HepG2 (cell line): ENCODE measurements around the gene TSHZ1. TPM values are rescaled to one million over a fixed set of nuclear protein-coding genes. Genes with fewer than 3 reads are reported as not detected.

Experiments used
- ATAC-seq: fragments of 200-7000 bp; cut with Tn5 transposase; 3 replicates; pipeline ENCODE4 v1.9.1; 2020; ENCODE audit warnings: mild to moderate bottlenecking, moderate library complexity
- BruUV-seq: library from RNA; stranded (reverse); fragments of 400-500 nt; replicated peaks from 2 replicates; lab custom pipeline; 2021; lab: Mats Ljungman, UMichigan
- CTCF ChIA-PET: fragments of 300-600 bp; formaldehyde crosslinking; extraction: SDS; loops from one replicate; lab custom pipeline; 2021; ENCODE audit warnings: low total read pairs, inconsistent platforms, low intra/inter-chr PET ratio; lab: Yijun Ruan, JAX
- POLR2A ChIA-PET: fragments of 350-600 bp; sonication (Branson Sonifier 250); formaldehyde crosslinking; loops from one replicate; lab custom pipeline; 2020; ENCODE audit warnings: antibody characterized with exemption, inconsistent platforms; lab: Yijun Ruan, JAX
- DNase-seq: peaks from one replicate; pipeline ENCODE4 v3.0.0-alpha.2; 2015; ENCODE audit warnings: low spot score
- FAIRE-seq: peaks from 3 replicates; lab custom pipeline; 2011; peaks lifted over from hg19 to GRCh38; lab: Jason Lieb, UNC
- H2AFZ ChIP-seq: one replicate; pipeline ENCODE4 v1.6.1; 2011; ENCODE audit warnings: low read length, inconsistent platforms
- H3K27ac ChIP-seq: fragments of 300-600 bp; 3 replicates; pipeline ENCODE4 v1.8.0; 2011; ENCODE audit warnings: mixed run types, mild to moderate bottlenecking, mixed read lengths, low read length, inconsistent platforms; ENCODE audit not compliant: insufficient read depth; ENCODE audit errors: extremely low read length
- H3K27me3 ChIP-seq, 2 experiments: fragments of 200-600 bp in 1 of 2; 2 replicates in 1 of 2; 3 replicates in 1 of 2; pipeline versions ENCODE4 v1.6.0 to v1.8.0; 2011; ENCODE audit warnings: low read length in 2 of 2, mild to moderate bottlenecking in 2 of 2, moderate library complexity in 2 of 2, inconsistent platforms in 1 of 2; ENCODE audit not compliant: insufficient read depth in 2 of 2, control insufficient read depth in 1 of 2
- H3K36me3 ChIP-seq, 2 experiments: fragments of 200-600 bp in 1 of 2; replicated peaks in 1 of 2; 2 replicates in 1 of 2; 3 replicates in 1 of 2; pipeline versions ENCODE4 v1.5.1 to v1.8.0; 2011; ENCODE audit warnings: low read length in 2 of 2, inconsistent platforms in 1 of 2; ENCODE audit not compliant: insufficient read depth in 2 of 2, control insufficient read depth in 1 of 2
- H3K4me1 ChIP-seq: 2 replicates; pipeline ENCODE4 v1.5.1; 2012; ENCODE audit warnings: low read length, inconsistent platforms; ENCODE audit not compliant: insufficient read depth
- H3K4me2 ChIP-seq: 2 replicates; pipeline ENCODE4 v1.6.0; 2011; ENCODE audit warnings: low read depth, low read length, inconsistent platforms
- H3K4me3 ChIP-seq, 3 experiments: fragments of 200-600 bp in 1 of 3; sonication (generic), shearing (Covaris generic) in 1 of 3; replicated peaks in 1 of 3; 2 replicates each; pipeline ENCODE4 v1.5.1; 2011 to 2016; ENCODE audit warnings: low read length in 3 of 3, inconsistent platforms in 2 of 3, low read depth in 2 of 3, mild to moderate bottlenecking in 2 of 3, control low read depth in 1 of 3, mixed read lengths in 1 of 3; ENCODE audit not compliant: insufficient read depth in 1 of 3
- H3K79me2 ChIP-seq: one replicate; pipeline ENCODE4 v1.6.1; 2011; ENCODE audit warnings: low read length, inconsistent platforms; ENCODE audit not compliant: insufficient read depth
- H3K9ac ChIP-seq: 2 replicates; pipeline ENCODE4 v1.6.0; 2011; ENCODE audit warnings: mild to moderate bottlenecking, low read depth, low read length, inconsistent platforms; ENCODE audit not compliant: insufficient read depth
- H3K9me3 ChIP-seq: 2 replicates; pipeline ENCODE4 v1.5.1; 2012; ENCODE audit warnings: mild to moderate bottlenecking, low read length
- H4K20me1 ChIP-seq: 2 replicates; pipeline ENCODE4 v1.6.0; 2011; ENCODE audit warnings: inconsistent platforms, mild to moderate bottlenecking, low read length, moderate library complexity; ENCODE audit not compliant: insufficient read depth
- E2F2 ChIP-seq: sonication (generic); formaldehyde crosslinking; IDR thresholded peaks from 2 replicates; pipeline ENCODE4 v1.4.0; 2020; ENCODE audit warnings: missing genetic modification reagents, borderline replicate concordance
- GATA4 ChIP-seq: sonication (generic); IDR thresholded peaks from 2 replicates; pipeline ENCODE4 v1.6.1; 2016; ENCODE audit warnings: antibody characterized with exemption, low read depth, borderline replicate concordance
- MAZ ChIP-seq, 2 experiments: sonication (generic) in 1 of 2; formaldehyde crosslinking in 1 of 2; IDR thresholded peaks; 2 replicates each; pipeline versions ENCODE4 v1.5.0 to v1.6.1; 2012 to 2020; ENCODE audit warnings: low read depth in 2 of 2, mild to moderate bottlenecking in 2 of 2, borderline replicate concordance in 1 of 2, improper control_type of control experiment in 1 of 2, low read length in 1 of 2, missing genetic modification reagents in 1 of 2, moderate library complexity in 1 of 2
- SOX6 ChIP-seq, 2 experiments: fragments of 450-650 bp in 1 of 2; sonication (generic) in 1 of 2; formaldehyde crosslinking in 1 of 2; IDR thresholded peaks; 2 replicates each; pipeline versions ENCODE4 v1.4.0 to v1.6.1; 2017 to 2020; ENCODE audit warnings: antibody characterized with exemption in 1 of 2, mild to moderate bottlenecking in 1 of 2, missing genetic modification reagents in 1 of 2
- ZBTB33 ChIP-seq: sonication (generic); formaldehyde crosslinking; IDR thresholded peaks from 2 replicates; pipeline ENCODE4 v1.4.0; 2020; ENCODE audit warnings: missing genetic modification reagents
- ZNF512 ChIP-seq: sonication (generic); formaldehyde crosslinking; IDR thresholded peaks from 2 replicates; pipeline ENCODE4 v1.4.0; 2020; ENCODE audit warnings: mild to moderate bottlenecking, missing genetic modification reagents
- ZNF513 ChIP-seq: sonication (generic); formaldehyde crosslinking; conservative IDR thresholded peaks from 2 replicates; pipeline ENCODE4 v1.5.0; 2020; ENCODE audit warnings: missing genetic modification reagents
- ZNF549 ChIP-seq: sonication (generic); formaldehyde crosslinking; IDR thresholded peaks from 2 replicates; pipeline ENCODE4 v1.5.0; 2020; ENCODE audit warnings: missing genetic modification reagents
- WGBS: methylation state at CpG from one replicate; pipeline ENCODE4 v1.1.6; 2017; ENCODE audit warnings: low lambda C conversion rate; 5-methylcytosine and 5-hydroxymethylcytosine counted together
- in situ Hi-C: cut with HindIII; loops from 2 replicates; pipeline ENCODE4 v1.10.0; 2017; ENCODE audit warnings: low pct_unique_long_range_greater_than_20kb; ENCODE audit not compliant: extremely low pct_ligation_motif_present
- intact Hi-C: fragments of 100-400 bp; cut with micrococcal nuclease; formaldehyde crosslinking; loops from one replicate; pipeline ENCODE4 v1.10.0; 2022; ENCODE audit not compliant: unreplicated experiment
- polyA plus RNA-seq, 8 experiments: library from polyadenylated mRNA; depleted of rRNA in 3 of 8; stranded (reverse) in 7 of 8; unstranded in 1 of 8; fragments of >200 nt; fragmentation: Illumina TruSeq in 4 of 8; extraction: Trizol in 4 of 8; gene quantifications; 2 replicates each; pipeline versions ENCODE4 v1.2.1 to v1.2.3, GENCODE V29; 2011 to 2016; ENCODE audit warnings: low read depth in 4 of 8, missing spikeins in 1 of 8, mixed read lengths in 1 of 8; ENCODE audit not compliant: insufficient read depth in 1 of 8
- total RNA-seq, 5 experiments: library from RNA; depleted of rRNA; stranded (reverse); fragments of >200 nt; fragmentation: Illumina TruSeq; extraction: Trizol; gene quantifications; 2 replicates each; pipeline ENCODE4 v1.2.3, GENCODE V29; 2016; ENCODE audit warnings: low read depth in 1 of 5

TSHZ1 gene
- total and polyA plus RNA-seq, 2 of the 13 experiments (the other 11 are each of a cell fraction or from before 2014, with no cell fraction given) = 2.5 to 2.7 TPM

- TF ChIP-seq ZNF513 (CRISPR knock-in tag) (no peak), MAZ (IDR thresholded peaks at IDR 0.05; ENCODE audit: borderline replicate concordance, low read depth, low read length) (no peak), MAZ (CRISPR knock-in tag; IDR thresholded peaks at IDR 0.05; ENCODE audit: low read depth) (no peak), ZNF512 (CRISPR knock-in tag) (no peak), E2F2 (CRISPR knock-in tag) (no peak)
Measured at GRCh38 chr18:75271952-75272351, 61.4 kb downstream of the TSHZ1 start (continued).

- ChIA-PET POLR2A (no interaction called here), CTCF (no interaction called here)
- Histone ChIP-seq H3K9me3 (no peaks in the 10 kb centered on the region), H3K4me2 (no peak overlapping the region), H3K79me2 (no peaks in the 10 kb centered on the region), H3K36me3 (no peaks in the 10 kb centered on the region), H3K27ac (no peak overlapping the region), H3K27me3 (no peaks in the 10 kb centered on the region), H3K4me3 (no peak overlapping the region), H4K20me1 (0 out of 2 replicates have a peak, but pooled peaks cover 2% of the 10 kb centered on the region), H3K9ac (no peak overlapping the region), H2AFZ (no peak overlapping the region), H3K4me1 (no peaks in the 10 kb centered on the region)
- intact Hi-C loops (no loop called here), in situ Hi-C loops (no loop called here)
- FAIRE-seq (no peak), ATAC-seq (no peak), DNase-seq (no peak)
- no TSS peak for BruUV-seq
- TF ChIP-seq ZBTB33 (peak; percentile 87), GATA4 (no peak), ZNF549 (CRISPR knock-in tag) (no peak), SOX6 (IDR thresholded peaks at IDR 0.05) (no peak), SOX6 (CRISPR knock-in tag; IDR thresholded peaks at IDR 0.05) (no peak)
- 96% methylated on average over 15 of the region's 15 CpGs for WGBS
Measured at GRCh38 chr18:75273817-75274216, 63.2 kb downstream of the TSHZ1 start.
